RWPE2 (cell line): ENCODE measurements around the gene PEAK3.
A peak's percentile ranks its signal among the peaks of the same experiment; 100 is the strongest.

Source experiments
- ATAC-seq: fragments of 200-7000 bp; cut with Tn5 transposase; 3 replicates; pipeline ENCODE4 v1.9.1; 2021; ENCODE audit warnings: low read depth
- DNase-seq: peaks from one replicate; pipeline ENCODE4 v3.0.0-alpha.2; 2020; ENCODE audit warnings: low spot score
- H3K27ac ChIP-seq: fragments of 450-650 bp; 2 replicates; pipeline ENCODE4 v1.5.1; 2017; ENCODE audit warnings: mild to moderate bottlenecking; ENCODE audit not compliant: poor library complexity, severe bottlenecking
- H3K27me3 ChIP-seq: fragments of 250-450 bp; sonication (Bioruptor Pico); 2 replicates; pipeline ENCODE4 v1.5.1; 2021; ENCODE audit warnings: mild to moderate bottlenecking, moderate library complexity; ENCODE audit not compliant: insufficient read depth, poor library complexity, severe bottlenecking
- H3K36me3 ChIP-seq: fragments of 250-450 bp; sonication (Bioruptor Pico); 2 replicates; pipeline ENCODE4 v1.5.1; 2020; ENCODE audit warnings: low read depth, mild to moderate bottlenecking, moderate library complexity
- H3K4me1 ChIP-seq: fragments of 250-450 bp; sonication (Bioruptor Pico); 2 replicates; pipeline ENCODE4 v1.5.1; 2021; ENCODE audit warnings: mild to moderate bottlenecking, moderate library complexity; ENCODE audit not compliant: insufficient read depth, poor library complexity, severe bottlenecking
- H3K4me3 ChIP-seq: fragments of 250-450 bp; sonication (Bioruptor Pico); 2 replicates; pipeline ENCODE4 v1.5.1; 2021; ENCODE audit warnings: mild to moderate bottlenecking, moderate library complexity; ENCODE audit not compliant: severe bottlenecking
- H3K9me3 ChIP-seq: fragments of 250-450 bp; sonication (Bioruptor Pico); 2 replicates; pipeline ENCODE4 v1.5.1; 2021; ENCODE audit warnings: mild to moderate bottlenecking, moderate library complexity; ENCODE audit not compliant: severe bottlenecking
- CTCF ChIP-seq: fragments of 450-650 bp; IDR thresholded peaks from one replicate; pipeline ENCODE4 v1.5.1; 2017; ENCODE audit warnings: mild to moderate bottlenecking, moderate library complexity; ENCODE audit not compliant: poor library complexity, severe bottlenecking

Gene PEAK3

GRCh38 chr19:2329149-2329478 lies 47.1 kb upstream of the PEAK3 start:
- TF ChIP-seq CTCF = no peak
- H3K36me3 ChIP-seq = peaks cover 13% of the 10 kb centered on the region
- H3K27ac ChIP-seq = peak overlapping the region; percentile 64
- H3K9me3 ChIP-seq = no peaks in the 10 kb centered on the region
- ATAC-seq (peak; percentile 23; the same call in 1 of the 3 replicates), DNase-seq (no peak)
- peak overlapping the region; percentile 60 for H3K4me3 ChIP-seq
- H3K4me1 ChIP-seq = no peaks in the 10 kb centered on the region
- H3K27me3 ChIP-seq = no peaks in the 10 kb centered on the region

GRCh38 chr19:2328401-2329148 lies 46.6 kb upstream of the PEAK3 start, which contains the start of the genes LSM7 and SPPL2B:
Gene LSM7 (minus strand): TSS chr19:2328586. CDS start chr19:2328566, 20 bp downstream.
Gene SPPL2B (plus strand): TSS chr19:2328684. CDS start chr19:2328710, 26 bp downstream.
- Histone ChIP-seq H3K36me3 (peaks cover 13% of the 10 kb centered on the region), H3K4me1 (no peaks in the 10 kb centered on the region)
- ATAC-seq = peak; percentile 66

GRCh38 chr19:2327773-2328400 lies 45.9 kb upstream of the PEAK3 start:
- H3K4me1 ChIP-seq = no peaks in the 10 kb centered on the region
- H3K27me3 ChIP-seq = no peaks in the 10 kb centered on the region
- H3K27ac ChIP-seq = peak overlapping the region; percentile 64
- peak overlapping the region; percentile 60 for H3K4me3 ChIP-seq
- peaks cover 13% of the 10 kb centered on the region for H3K36me3 ChIP-seq
- H3K9me3 ChIP-seq = no peaks in the 10 kb centered on the region
- ATAC-seq = peak; percentile 56
- DNase-seq = no peak
- TF ChIP-seq CTCF = no peak

More at GRCh38 chr19:2328401-2329148, 46.6 kb upstream of the PEAK3 start, which contains the start of the genes LSM7 and SPPL2B:
- no peak for TF ChIP-seq CTCF
- Histone ChIP-seq H3K4me3 (peak within 1 kb of the TSS; percentile 60), H3K27ac (peak within 1 kb of the TSS; percentile 64), H3K27me3 (no peaks in the 10 kb centered on the region), H3K9me3 (no peaks in the 10 kb centered on the region)
- no peak for DNase-seq

- no peaks in the 10 kb centered on the region for H3K9me3 ChIP-seq
- no peak overlapping the region for H3K4me3 ChIP-seq
- DNase-seq (no peak), ATAC-seq (no peak)
- TF ChIP-seq CTCF = no peak
- H3K27me3 ChIP-seq = no peaks in the 10 kb centered on the region
- H3K4me1 ChIP-seq = no peaks in the 10 kb centered on the region
- H3K27ac ChIP-seq = no peak overlapping the region
- peaks cover 13% of the 10 kb centered on the region for H3K36me3 ChIP-seq
These were observed 44.9 kb upstream of the PEAK3 start for GRCh38 chr19:2326699-2327360.
